ENCODE data around the gene P3H3.
"Not testable (repeated sequence)": the region's sequence is repeated elsewhere in the genome, so short reads cannot be mapped to it uniquely, and the experiment has no call there.

P3H3 gene

DNA sequence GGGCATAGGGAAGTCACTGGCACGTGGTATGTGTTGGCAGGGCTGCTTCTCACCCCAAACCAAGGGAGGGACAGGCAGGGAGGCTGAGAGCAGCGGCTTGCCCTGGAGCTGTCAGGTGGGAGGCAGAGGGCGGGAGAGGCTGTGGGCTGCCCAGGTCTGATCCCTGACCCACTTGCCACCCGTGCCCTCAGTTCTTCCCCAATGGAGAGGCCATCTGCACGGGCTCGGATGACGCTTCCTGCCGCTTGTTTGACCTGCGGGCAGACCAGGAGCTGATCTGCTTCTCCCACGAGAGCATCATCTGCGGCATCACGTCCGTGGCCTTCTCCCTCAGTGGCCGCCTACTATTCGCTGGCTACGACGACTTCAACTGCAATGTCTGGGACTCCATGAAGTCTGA is 17.2 kb downstream of the P3H3 start:
- no peak for DNase-seq (ENCODE audit: low spot score)

DNA sequence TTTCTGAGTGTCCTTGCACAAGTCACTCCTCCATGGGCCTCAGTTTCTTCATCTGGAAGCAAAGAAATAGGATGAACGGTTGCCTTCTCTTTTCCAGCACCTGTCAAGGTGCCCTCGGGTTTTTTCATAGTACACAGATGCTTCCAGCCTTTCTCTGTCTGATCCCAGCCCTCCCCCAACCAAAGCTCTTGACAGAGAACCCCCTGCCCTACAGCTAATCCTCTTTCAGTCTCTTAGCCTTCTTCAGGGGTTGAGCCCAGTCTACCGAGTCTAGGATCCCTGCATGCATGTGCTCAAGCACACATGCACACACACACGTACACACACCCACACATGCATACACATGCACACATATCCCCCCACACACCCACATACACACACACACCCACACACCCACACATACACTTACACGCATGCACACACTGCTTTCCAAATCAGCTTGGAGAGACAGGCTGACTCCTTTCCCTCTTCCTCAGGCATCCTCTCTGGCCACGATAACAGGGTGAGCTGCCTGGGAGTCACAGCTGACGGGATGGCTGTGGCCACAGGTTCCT is 18.2 kb downstream of the P3H3 start:
- no peak for DNase-seq (ENCODE audit: low spot score)

- DNase-seq (ENCODE audit: low spot score) = no peak
Observed at GRCh38 chr12:6847676-6848075, 19.5 kb downstream of the P3H3 start.

DNA sequence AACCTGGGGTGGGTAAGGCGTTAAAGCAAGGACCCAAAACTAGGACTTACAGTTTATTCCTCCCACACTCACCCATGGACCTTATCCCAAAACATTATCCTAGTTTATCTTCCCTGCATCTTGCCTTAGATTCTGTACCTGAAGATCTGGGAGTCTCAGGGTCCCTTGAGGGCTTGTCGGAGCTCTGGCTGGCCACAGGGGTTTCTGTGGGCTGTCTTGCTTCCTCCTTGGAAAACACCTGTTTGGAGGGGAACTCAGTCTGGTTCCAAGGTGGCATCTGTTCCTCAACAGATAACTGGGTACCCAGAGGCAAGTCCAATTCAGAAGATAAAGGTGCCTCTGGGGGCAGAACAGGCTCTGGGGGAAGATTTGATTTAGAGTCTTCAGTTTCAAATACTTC is 21.2 kb downstream of the P3H3 start:
- no peak for DNase-seq (ENCODE audit: low spot score)

DNA sequence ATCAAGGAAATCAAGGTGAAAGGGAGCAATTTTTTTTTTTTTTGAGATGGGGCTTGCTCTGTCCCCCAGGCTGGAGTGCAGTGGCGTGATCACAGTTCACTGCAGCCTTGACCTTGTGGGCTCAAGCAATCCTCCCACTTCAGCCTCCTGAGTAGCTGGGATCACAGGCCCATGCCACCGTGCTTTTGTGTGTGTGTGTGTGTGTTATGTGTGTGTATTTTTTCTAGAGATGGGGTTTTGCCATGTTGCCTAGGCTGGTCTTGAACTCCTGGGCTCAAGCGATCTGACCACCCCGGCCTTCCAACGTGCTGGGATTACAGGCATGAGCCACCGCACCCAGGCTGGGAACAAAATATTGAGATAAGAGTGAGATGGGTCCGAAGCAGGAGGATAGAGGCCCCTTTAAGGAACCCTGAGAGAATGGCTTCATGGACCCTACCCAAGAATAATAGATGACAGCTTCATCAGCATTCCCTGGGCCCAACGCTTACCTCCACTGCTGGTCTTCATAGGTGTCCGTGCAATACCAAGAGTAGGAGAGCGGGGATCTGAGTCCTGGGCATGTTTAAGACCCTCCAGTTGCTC is 21.9 kb downstream of the P3H3 start:
- DNase-seq (ENCODE audit: low spot score) = no peak

GRCh38 chr12:6850796-6851152 is 22.6 kb downstream of the P3H3 start:
- DNase-seq (ENCODE audit: low spot score) = no peak

DNA sequence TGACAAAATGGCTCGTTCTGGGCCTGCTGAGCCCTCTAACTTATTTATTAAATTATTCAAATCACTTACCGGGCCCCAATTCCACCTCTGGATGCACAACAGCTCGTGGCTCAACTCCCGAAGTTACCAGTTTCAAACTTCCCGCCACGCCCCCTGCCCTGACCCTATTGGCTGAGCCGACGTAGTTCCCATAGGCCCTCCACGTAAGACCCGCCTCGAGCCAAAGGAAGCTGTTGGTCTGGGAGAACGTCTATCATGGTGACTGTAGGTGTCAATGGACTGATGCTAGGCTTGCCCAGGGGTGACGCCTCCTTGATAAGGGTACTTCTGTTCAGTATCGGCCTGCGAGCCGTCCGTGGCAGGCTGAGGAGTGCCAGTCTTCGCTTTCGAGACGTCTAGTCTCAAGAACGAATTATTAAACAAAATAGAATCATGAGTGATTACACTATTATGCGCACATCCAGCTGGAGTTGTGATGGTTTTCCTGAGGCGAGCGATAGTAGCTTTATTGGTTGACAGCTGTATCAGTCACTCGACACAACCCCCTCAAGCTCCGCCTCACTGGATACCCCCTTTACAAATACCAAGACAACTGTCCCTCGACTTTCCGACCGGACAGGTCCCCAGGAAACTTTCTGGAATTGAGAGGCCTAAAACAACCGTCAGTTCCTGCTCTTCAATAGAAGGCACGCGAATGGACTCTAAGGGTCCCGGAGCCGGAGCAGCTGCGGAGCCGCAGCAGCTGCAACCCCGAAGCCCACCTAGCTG is 23.1 kb downstream of the P3H3 start, which contains the start of gene CDCA3:
TSS of gene CDCA3 (minus strand) at position 134 of the 768 bp plus-strand sequence. CDS start 334 bp downstream, outside the sequence.
- DNase-seq (ENCODE audit: low spot score) = peak; percentile 100

GRCh38 chr12:6851921-6852650 is 23.9 kb downstream of the P3H3 start, which contains the start of gene USP5:
TSS of gene USP5 (plus strand) at chr12:6852150. CDS start at chr12:6852180, 30 bp downstream.
- DNase-seq (ENCODE audit: low spot score) = peak; percentile 100

GRCh38 chr12:6852651-6853354 is 24.6 kb downstream of the P3H3 start:
- peak; percentile 71 for DNase-seq (ENCODE audit: low spot score)

GRCh38 chr12:6853626-6854025 is 25.4 kb downstream of the P3H3 start:
- no peak for DNase-seq (ENCODE audit: low spot score)

DNA sequence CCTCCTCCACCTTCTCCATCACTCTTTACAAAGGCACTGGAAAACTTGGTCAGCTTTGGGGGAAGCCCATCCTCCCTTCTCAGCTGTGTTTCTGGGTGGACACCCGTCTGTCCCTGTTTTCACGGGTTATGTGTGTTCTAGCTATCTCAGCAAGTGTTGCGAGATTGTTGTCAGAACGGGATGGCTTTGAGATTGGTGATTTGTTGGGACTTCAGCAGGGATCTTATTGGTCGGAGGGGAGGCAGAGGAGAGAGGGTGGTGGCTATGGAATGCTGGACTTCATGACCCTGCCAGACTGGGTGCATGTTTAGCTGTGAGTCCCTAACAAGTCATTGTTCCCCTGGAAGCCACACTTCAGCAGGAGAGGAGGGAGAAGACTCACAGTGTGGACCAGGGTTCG is 25.8 kb downstream of the P3H3 start:
- no peak for DNase-seq (ENCODE audit: low spot score)

DNA sequence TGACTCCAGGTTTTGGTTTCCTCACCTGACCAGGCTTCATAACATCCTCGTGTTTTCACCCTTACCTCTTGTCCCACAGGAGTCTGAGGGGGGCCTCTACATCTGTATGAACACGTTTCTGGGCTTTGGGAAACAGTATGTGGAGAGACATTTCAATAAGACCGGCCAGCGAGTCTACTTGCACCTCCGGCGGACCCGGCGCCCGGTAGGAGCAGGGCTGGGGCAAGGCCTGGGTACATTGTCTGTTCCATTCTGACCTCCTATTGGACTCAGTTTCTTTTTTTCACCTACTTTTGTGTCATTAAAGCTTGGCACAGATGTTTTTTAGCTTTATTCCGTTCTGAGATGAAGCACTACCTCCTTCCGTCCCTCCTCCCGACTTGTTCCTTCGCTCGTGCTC is 27.1 kb downstream of the P3H3 start:
- DNase-seq (ENCODE audit: low spot score) = no peak

GRCh38 chr12:6858799-6859198 is 30.6 kb downstream of the P3H3 start:
- no peak for DNase-seq (ENCODE audit: low spot score)

DNA sequence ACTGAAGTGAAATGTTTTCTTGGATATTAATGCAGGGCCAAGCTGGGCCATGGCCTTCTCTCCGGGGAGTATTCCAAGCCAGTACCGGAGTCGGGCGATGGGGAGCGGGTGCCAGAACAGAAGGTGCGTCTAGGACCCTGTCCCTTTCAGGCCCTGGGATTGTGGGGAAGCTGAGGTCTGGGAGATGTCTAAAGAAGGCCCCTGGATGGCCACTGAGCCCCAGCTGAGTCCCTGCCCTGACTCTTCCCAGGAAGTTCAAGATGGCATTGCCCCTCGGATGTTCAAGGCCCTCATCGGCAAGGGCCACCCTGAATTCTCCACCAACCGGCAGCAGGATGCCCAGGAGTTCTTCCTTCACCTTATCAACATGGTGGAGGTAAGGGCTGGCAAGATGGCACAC is 31.9 kb downstream of the P3H3 start:
- no peak for DNase-seq (ENCODE audit: low spot score)

GRCh38 chr12:6860942-6861341 is 32.7 kb downstream of the P3H3 start:
- no peak for DNase-seq (ENCODE audit: low spot score)

DNA sequence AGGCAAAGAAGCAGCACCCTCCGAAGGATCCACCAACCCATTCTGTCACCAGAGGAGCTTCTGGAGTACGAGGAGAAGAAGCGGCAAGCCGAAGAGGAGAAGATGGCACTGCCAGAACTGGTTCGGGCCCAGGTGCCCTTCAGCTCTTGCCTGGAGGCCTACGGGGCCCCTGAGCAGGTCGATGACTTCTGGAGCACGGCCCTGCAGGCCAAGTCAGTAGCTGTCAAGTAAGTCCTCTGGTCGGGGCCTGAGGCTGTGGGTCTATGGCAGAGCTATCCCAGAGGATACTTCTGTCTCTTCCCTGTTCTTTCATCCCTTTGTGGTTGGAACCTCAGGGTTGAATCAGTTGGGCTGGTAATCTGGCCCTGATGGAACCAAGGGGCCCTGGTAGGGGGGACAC is 33.2 kb downstream of the P3H3 start:
- no peak for DNase-seq (ENCODE audit: low spot score)

DNA sequence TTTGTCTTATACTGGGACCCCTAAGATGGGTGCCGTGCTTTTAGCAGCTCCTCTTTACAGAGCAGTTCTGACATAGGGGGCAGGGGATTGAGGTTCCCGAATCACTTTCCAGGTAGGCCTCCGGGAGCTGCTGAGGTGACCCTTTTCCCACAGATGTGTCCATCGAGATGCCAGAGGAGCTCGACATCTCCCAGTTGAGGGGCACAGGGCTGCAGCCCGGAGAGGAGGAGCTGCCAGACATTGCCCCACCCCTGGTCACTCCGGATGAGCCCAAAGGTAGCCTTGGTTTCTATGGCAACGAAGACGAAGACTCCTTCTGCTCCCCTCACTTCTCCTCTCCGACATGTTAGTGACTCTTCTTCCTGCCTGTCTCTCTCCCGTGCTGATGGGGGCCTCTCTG is 34.8 kb downstream of the P3H3 start:
- DNase-seq (ENCODE audit: low spot score) = no peak

- no peak for DNase-seq (ENCODE audit: low spot score)
Observed at GRCh38 chr12:6863586-6864321, 35.5 kb downstream of the P3H3 start.

- not testable (repeated sequence) for DNase-seq (ENCODE audit: low spot score)
Observed at GRCh38 chr12:6865307-6865706, 37.1 kb downstream of the P3H3 start.

GRCh38 chr12:6866163-6866919 is 38.1 kb downstream of the P3H3 start:
- DNase-seq (ENCODE audit: low spot score) = no peak

Measured in SW480 (cell line).